HG02938 (cell line): ENCODE data around the gene ITM2A.

Source experiments
- ATAC-seq: cut with Tn5 transposase; IDR thresholded peaks from one replicate; pipeline ENCODE4 v1.9.1; 2021; ENCODE audit warnings: mild to moderate bottlenecking, moderate library complexity; ENCODE audit not compliant: unreplicated experiment

The ITM2A gene

GRCh38 chrX:79325263-79325958 is 41.7 kb downstream of the ITM2A start:
- no peak for ATAC-seq
